Amniotic epithelial cell (primary cell): ENCODE measurements around the gene BNIP3.
"Not testable (repeated sequence)": the region's sequence is repeated elsewhere in the genome, so short reads cannot be mapped to it uniquely, and the experiment has no call there.

Experiments
- DNase-seq: peaks from one replicate; pipeline ENCODE4 v3.0.0-alpha.2; 2010; ENCODE audit warnings: low read depth

The BNIP3 gene

DNA sequence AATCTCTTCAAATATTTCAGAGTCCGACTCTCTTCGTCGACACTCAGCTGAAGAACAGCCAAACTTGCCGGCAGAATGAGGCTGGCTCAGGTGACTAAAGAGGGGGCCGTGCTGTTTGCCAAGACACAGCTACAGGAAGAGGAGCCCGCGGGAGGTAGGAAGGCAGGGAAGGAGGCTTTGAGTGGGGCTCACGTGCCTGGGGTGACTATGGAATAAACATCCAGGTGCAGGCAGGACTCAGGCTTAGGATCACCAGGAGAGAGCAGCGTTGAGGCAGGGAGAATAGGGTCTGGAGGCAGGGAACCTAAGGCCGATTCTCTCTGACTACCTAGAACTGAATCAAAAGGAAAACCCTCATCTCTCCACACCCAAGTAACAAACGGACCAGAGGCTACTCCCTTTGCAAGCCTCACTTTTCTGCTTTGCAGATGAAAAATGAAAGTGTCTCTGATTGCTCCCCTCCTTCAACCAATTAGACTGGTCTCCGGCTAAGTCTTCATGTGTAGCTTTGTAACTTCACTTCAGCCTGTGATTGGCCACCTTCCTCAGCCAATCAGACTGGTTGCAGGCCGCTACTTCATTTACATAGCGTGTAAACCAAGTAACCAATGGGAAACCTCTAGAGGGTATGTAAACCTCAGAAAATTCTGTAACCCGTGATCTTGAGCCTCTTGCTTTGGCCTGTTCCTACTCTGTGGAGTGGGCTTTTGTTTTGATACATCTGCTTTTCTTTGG lies 19.7 kb upstream of the BNIP3 start:
- peak; percentile 60 for DNase-seq

DNA sequence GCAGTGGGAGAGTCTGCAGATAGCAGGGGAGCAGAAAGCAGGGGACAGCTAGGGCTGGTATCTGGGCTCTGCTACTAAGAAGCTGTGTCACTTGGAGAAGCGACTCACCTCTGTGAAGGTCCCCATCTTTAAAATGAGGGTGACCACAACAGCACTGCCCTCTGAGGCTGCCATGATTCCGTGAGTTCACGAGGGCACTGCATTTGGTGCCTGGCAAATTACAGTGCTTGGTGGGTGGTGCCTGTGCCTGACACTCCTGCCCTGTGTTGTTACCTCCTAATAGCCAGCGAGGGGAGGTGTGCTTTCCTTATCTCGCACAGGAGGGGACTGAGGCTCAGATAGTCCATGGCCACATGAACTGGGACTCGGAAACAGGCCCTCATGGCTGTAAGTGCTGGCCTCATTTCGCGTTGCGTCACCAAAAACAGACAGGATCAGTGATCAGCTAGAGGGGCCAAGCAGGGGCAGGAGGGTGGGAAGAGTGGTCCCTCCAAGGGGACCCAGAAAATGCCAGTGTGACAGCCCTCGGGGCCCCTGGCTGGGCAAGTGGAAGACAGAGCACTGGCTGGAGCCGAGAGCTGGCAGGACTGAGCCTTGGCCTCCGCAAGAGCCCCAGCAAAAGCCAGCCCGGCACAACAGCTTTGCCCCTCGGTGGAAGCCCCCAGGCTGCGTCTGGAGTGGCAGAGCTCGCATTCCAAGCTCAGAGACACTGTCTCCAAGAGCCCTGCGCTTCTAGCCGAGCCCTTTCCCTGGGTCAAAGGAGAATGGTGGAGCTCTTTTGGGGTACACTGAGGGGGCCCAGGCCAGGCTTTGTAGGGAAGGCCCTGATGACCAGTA lies 17.3 kb upstream of the BNIP3 start:
- DNase-seq = no peak

DNA sequence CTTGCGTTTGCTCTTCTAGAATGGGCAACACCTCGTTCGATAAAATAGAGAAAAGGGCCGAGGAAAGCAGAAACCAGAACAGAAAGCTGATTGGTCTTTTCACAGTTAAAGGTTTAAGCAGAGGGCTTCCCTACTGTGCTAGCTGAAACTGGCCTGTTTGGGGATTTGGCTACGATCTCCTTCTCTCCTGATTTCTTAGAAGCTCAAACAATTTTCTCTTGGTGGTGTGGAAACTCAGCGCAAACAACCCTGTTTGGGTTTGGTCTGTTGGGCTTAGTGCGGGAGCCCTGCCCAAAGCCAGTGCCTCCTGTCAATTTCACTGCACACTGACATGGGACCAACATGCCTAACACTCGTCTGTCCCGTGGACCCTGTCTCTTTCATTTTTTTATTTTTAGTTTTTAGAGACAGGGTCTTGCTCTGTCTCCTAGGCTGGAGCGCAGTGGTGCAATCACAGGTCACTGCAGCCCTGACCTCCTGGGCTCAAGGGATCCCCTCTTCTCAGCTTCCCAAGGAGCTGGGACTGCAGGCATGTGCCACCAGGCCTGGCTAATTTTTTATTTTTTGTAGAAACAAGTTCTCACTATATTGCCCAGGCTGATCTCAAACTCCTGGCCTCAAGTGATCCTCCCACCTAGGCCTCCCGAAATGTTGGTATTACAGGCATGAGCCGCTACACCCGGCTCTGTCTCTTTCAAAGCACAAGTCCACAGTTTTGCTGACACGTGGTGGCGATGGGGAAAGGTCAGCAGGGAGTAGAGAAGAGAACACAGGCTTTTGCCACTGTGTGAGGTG lies 16.5 kb upstream of the BNIP3 start:
- no peak for DNase-seq

DNA sequence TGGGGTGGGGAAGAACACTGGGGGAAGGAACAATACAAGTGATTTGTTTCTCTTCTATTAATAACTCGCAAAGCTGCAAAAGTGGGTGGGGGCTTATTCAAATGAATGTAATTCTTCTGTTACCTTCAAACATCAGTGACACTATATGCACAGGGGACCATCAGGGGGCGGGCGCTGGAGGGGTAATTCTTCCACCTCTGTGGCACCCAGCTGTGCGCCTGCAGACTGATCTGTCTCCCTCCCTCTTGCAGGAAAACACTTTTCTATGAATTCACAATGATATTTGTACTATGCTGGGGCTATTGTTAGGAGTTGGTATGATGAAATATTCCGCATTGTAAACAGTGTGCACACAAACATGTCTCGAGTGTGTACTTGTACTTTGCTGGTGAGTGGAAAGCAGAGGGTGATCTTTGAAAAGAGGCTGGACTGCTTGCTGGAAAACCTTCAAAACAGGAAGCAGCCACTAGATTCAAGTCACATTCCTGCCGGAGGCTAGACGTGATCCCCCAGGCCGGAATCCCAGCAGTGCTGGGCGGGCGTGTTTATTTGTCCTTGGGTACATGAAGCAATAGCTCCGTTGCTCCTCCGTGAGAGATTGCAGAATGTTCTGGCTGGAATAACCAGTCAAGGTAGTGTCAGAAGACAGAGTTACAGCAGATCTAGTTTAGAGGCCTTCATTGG lies 15.8 kb upstream of the BNIP3 start:
- DNase-seq = peak; percentile 97

DNA sequence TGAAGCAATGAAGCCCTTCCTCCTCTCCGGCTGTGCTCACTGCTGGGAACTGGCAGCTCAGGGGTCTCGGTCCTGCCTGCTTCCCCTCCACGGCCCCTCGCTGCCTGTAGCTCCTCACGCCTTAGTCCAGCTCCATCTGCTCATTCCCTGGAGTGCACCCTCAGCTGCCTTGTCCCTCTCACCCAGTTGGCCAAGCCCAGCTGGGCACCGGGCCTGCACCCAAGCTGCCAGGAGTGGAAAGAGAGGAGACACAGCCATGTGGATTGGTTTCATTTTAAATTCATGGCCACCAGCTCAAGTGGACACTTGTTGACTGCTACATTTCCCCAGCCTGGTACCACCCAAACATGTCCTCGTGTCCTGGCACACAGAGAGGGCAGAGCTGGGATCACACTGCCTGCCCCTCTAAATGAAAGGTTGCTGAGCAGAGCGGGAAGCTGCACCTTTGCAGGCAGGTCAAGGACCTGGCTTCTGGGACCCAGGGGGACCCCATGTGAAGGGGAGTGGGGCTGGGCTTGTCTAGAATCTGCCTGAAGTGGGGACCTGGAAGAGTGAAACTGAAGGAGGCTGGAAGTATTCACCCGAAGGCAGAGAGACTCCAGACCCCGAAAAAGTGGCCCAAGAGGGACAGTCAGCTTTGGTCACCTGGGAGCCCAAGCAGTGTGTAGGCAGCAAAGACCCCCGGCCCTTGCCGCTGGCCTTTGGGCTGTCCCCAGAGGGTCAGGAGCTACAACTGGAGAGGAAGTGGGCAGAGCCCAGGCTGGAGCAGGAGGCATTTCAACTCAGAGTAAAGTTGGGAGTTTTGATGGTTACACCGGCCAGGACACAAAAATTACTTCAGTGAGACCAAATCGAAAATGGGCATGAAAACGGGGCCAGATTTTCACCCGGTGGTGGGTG lies 15.0 kb upstream of the BNIP3 start:
- DNase-seq = no peak

DNA sequence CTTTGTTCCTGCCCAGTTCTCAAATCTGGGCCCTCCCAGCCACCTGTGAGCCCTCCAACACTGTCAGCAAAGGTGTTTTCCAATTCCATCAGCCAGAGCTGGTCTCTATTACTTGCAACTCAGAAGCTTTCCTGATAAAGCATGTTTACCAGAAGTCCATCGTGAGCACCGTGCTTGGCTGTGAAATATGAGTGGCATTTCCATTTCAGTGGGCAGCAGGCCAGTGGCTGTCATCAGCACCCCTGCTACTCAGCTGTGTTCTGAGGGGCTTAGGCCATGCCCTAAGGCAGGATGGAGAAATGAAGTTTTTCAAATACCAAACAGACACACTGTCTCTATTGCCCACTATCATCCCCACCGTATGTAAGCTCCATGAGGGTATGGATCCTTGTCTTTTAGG lies 12.7 kb upstream of the BNIP3 start:
- no peak for DNase-seq

DNA sequence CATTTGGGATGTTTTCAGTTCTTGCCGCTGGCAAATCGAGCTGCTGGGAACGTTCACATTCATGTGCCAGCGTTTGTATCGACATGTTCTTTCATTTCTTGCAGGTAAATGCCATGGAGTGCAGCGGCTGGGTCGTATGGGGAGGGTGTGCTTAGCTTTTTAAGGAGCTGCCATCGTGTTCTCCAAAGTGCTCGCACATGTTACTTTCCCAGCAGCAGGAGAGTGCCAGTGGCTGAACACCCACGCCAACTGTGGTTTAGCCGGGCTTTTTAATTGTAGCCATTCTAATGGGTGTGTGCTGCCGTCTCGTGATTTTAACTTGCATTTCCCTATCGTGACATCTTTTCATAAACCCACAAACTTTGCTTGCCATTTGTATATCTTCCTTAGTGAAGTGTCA lies 11.6 kb upstream of the BNIP3 start:
- no peak for DNase-seq

DNA sequence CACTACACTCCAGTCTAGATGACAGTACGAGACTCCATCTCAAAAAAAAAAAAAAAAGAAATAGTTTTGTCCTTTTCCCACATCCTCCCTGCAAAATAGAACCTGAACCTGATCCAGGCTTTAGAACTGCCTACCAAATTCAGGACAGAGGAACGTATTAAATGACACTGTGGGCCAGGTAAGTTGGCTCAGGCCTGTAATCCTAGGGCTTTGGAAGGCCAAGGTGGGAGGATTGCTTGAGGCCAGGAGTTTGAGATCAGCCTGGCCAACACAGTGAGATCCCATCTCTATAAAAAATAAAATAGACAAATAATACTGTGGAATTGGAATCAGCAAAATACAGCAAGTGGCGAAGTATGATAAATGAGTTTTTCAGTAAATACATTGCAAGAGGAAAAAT lies 10.0 kb upstream of the BNIP3 start:
- no peak for DNase-seq

DNA sequence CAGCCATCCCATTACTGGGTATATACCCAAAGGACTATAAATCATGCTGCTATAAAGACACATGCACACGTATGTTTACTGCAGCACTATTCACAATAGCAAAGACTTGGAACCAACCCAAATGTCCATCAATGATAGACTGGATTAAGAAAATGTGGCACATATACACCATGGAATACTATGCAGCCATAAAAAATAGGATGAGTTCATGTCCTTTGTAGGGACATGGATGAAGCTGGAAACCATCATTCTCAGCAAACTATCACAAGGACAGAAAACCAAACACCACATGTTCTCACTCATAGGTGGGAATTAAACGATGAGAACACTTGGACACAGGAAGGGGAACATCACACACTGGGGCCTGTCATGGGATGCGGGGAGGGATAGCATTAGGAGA lies 6.1 kb upstream of the BNIP3 start:
- DNase-seq = not testable (repeated sequence)

DNA sequence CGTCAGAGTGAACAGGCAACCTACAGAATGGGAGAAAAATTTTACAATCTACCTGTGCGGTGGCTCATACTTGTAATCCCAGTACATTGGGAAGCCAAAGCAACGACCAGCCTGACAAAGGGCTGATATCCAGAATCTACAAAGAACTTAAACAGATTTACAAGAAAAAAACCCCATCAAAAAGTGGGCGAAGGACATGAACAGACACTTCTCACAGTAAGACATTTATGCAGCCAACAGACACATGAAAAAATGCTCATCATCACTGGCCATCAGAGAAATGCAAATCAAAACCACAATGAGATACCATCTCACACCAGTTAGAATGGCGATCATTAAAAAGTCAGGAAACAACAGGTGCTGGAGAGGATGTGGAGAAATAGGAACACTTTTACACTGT lies 5.6 kb upstream of the BNIP3 start:
- not testable (repeated sequence) for DNase-seq

DNA sequence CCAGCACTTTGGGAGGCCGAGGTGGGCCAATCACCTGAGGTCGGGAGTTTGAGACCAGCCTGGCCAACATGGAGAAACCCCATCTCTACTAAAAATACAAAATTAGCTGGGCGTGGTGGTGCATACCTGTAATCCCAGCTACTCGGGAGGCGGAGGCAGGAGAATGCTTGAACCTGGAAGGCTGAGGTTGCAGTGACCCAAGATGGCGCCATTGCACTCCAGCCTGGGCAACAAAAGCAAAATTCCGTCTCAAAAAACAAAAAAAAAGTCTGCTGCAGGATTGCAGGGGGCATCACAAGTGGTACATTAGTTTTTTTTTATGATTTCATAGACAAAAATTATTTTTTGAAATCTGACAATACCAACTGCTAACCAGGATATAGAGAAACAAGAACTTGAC lies 5.1 kb upstream of the BNIP3 start:
- DNase-seq = not testable (repeated sequence)

DNA sequence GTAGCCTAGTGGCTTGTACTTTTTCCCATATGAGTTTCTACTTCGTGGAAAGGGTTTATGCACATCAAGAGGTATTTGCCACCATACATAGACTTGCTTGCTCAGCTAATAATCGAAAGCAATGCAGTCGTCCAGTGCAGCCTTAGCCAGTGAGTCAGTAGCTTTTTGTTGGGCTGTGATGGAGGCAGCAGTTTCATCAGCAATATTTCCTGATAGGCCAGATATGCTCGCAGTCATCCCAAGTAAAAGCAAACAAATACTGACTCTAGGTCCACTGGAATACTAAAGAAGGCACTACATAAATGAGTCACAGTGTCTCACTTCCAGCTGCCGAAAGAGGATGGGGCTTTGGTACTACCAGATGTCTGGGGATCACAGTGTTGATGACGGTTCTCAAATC lies 2.1 kb upstream of the BNIP3 start:
- peak; percentile 75 for DNase-seq

DNA sequence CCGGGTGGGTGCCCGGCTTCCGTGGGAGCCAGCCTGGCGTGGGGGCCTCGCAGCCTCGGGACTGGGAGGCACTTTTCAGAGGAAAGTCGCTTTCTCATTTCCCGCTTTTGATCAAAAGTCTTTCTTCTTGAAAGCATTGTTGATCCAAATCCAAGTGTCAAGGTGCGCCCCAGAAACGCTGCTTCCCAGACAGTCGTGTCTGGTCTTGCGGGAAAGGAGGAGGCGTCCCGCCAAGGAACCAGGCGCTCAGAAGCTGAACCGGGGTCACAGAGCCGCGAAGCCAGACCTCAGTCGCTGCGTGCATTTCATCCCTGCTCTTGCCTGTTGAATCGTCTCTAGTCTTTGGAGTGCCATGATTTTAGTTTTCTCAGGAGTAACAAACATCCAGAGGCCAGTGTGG lies 1.1 kb upstream of the BNIP3 start:
- no peak for DNase-seq

DNA sequence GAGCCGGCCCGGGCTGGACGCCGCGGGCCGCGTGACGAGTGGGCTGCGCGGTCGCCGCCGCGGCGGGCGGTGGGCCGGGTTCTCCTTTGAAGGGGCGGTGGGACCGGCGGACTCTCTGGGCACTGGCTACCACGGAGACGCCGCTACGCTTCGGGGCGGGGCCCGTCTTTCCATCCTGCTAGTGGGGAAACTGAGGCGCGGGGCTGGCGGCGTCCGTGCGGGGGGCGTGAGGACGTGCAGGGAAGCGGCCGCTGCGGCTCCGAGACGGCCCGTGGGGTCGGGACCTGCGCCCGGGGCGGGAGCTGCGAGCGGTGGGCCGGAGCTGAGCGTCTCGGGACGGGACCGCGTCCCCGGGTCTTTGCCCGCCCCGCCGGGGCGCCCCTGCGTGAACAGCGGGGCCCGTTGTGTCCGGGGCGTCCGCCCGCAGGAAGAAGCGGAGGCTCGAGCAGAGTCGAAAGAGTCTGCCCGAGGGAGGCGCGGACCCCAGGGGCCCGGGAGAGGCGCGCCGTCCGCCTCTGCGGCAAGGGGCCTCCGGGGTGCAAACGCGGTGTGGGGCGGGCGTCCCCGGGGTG lies 548 bp upstream of the BNIP3 start:
- DNase-seq = no peak

DNA sequence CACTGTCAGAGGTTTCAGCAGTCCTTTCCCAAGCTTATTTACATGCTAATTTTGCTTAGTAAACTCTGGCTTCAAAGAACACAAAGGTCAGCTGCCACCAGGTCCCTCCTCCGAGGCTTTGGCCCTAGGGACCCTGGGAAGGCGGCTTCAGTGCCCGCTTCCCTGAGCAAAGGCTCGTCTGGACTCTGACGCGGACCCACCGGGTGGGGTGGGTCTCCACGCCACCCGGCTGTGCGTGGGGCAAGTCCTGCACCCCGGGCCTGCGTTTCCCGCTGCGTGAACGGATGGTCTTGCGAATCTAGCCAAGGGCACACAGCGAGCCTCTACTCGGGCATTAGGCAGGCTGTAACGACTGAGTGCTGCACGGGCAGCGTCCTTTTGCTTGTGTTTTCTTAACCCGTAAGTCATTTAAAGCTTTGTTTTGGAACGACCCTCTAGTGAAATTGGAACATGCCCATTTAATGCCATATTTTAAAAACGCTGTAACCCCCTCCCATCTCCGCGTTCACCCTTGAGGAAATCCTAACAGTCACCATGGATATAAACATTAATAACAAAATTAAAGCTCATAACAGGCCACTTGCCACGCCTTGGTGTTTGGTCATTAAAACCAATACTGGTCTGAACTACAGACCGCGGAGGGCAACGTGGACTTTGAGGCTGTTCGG lies 828 bp downstream of the BNIP3 start:
- no peak for DNase-seq

DNA sequence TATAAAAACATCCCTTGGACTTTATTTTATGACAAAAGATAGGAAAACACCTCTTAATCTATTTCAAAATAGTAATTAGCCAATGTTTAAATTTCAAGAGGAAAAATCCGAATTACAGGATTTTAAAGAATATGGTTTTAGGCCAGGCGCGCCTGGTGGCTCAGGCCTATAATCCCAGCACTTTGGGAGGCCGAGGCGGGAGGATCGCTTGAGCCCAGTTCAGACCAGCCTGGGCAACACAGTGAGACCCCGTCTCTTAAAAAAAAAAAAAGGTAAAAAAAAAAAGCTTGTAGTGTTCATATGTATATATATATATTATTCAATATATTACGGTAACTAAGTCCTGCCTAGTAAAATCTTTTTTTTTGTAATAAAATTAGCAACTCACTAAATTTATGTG lies 1.4 kb downstream of the BNIP3 start:
- no peak for DNase-seq

DNA sequence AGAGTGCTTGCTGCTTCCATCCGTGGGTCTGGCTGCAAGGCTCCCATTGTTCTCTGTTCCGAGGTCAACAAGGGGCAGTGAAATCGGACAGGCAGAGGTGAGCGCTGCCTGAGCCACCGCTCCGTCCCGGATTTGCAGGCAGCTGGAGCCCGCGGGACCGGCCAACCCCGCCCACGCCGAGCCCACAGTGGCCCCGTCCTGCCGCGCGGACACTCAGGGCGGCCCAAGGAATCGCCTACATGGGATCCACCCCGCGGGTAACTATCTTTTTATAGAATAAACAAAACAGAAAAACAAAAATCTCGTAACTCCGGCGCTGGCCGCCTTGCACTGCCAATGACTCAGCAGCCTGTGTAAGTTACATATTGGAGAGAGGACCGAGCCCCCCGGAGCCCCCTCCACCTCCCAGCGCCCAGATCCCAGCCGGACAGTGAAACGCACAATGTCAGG lies 1.9 kb downstream of the BNIP3 start:
- peak; percentile 34 for DNase-seq

DNA sequence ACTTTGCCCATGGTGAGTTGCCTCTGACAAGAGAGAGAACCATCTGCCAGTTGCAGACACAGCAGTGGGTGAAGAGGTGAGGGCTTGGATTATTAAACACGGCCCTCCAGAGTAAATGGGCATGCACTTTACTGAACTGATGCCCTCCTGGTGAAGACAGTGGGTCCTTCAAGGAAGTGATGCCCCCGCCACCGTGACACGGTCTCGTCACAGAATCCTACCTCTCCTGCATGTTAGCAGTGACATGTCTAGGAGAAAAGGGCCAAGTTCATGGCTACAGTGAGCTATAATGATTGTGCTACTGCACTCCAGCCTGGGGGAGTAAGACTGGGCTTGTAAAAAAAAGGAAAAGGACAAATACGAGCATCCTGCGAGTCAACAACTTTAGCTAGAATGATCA lies 2.4 kb downstream of the BNIP3 start:
- no peak for DNase-seq

DNA sequence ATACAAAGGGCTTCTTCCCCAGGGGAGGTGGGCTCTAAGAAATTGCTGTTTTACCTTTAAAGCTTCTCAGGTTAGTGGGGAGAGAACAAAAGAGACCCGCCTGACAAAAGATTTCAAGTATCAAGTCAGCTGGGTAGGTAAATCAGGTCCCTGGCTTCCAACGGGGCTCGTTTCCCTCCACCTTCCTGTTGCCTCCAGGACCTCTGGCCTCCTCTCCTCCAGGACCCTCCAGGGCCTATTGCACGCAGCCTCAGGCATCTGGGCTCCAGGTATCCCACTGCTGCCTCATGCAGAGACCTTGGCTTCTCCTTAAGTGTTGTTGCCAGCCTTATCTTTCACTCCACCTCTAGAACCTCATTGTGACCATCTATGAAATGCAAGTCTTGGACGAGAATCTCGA lies 2.9 kb downstream of the BNIP3 start:
- DNase-seq = no peak

DNA sequence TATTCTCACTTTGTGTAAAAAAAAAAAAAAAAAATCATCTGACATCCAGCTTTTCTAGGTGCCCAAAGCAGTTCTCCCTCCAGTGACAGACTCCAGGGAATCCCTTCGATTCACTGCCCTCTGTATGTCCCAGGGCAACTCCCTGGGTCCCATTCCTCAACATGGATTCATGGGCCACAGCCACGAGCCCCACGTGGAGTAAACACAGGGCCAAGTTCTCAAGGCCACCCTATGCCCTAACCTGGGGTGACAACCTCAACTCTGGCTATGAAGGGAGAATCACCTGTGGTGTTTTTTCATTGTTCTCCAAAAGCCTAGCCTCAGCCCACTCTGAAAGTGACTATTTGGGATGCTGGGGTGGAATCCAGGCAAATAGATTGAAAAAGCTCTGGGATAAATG lies 3.4 kb downstream of the BNIP3 start:
- no peak for DNase-seq
